IPS-18c (cell line): ENCODE measurements around the gene GRIN1.
A peak's percentile ranks its signal among the peaks of the same experiment; 100 is the strongest.

Source experiments
- H3K4me3 ChIP-seq: 2 replicates; pipeline ENCODE4 v1.7.0; 2013; ENCODE audit warnings: low read depth, mild to moderate bottlenecking, low read length, moderate library complexity; ENCODE audit not compliant: insufficient read depth
- H3K9me3 ChIP-seq: one replicate; pipeline ENCODE4 v1.6.1; 2013; ENCODE audit warnings: mild to moderate bottlenecking, low read length, moderate library complexity; ENCODE audit not compliant: control insufficient read depth, insufficient read depth

GRIN1 gene

GRCh38 chr9:137206602-137207001 lies 67.6 kb downstream of the GRIN1 start:
- Histone ChIP-seq H3K4me3 (peak overlapping the region; percentile 68), H3K9me3 (no peaks in the 10 kb centered on the region)

- Histone ChIP-seq H3K9me3 (peaks cover 2% of the 10 kb centered on the region), H3K4me3 (no peak overlapping the region)
Observed at GRCh38 chr9:137211532-137211931, 72.6 kb downstream of the GRIN1 start.

GRCh38 chr9:137212520-137212919 lies 73.6 kb downstream of the GRIN1 start:
- Histone ChIP-seq H3K9me3 (peaks cover 2% of the 10 kb centered on the region), H3K4me3 (no peak overlapping the region)

DNA sequence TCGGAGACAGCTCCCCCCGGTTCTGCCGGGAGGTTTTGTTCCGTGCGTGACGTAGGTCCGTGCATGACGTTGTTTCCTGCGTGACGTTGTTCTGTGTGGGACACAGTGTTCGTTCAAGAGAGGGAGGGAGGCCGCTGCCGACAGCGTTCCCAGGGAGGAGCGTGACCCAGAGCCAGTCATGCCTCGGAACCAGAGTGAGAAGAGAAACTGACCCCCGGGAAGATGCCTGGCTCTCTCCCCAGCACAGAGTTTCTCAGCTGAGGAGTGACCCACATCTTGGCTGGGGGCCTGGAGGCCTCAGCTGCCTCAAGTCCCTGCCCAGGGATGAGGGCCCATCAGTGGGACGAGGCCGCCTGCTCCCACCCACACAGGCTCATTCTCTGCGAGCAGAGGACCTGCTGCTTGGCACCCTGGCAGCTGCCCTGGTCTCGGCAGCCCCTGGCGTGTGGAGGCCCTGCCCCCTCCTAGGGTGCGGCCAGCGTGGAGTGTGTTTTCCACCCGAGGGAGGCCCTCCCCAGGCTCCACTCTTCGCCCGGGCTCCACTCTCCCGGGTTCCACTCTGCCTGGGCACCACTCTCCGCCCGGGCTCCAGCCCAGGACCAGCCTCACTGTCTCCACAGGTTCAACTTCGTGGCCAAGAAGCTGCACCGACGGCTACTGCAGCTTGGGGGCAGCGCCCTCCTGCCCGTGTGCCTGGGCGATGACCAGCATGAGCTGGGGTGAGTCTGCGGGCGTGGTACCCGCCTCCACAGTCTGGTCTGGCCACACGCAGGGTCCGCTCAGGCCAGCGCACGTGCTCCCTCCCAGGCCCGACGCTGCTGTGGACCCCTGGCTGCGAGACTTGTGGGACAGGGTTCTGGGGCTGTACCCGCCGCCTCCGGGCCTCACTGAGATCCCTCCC lies 74.5 kb downstream of the GRIN1 start:
- H3K4me3 ChIP-seq: no peak overlapping the region; the same call in 1 of the 2 replicates
- peaks cover 2% of the 10 kb centered on the region for H3K9me3 ChIP-seq

DNA sequence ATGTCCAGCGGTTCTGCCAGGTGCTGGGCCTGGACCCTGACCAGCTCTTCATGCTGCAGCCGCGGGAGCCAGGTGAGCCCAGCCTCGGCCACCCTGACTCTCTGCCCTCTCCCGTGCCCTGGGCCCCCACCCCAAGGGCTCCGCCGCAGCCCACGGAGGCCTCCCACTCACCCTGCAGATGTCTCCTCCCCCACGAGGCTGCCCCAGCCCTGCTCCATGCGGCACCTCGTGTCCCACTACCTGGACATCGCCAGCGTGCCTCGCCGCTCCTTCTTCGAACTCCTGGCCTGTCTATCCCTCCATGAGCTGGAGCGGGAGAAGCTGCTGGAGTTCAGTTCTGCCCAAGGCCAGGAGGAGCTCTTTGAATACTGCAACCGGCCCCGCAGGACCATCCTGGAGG lies 75.7 kb downstream of the GRIN1 start:
- Histone ChIP-seq H3K4me3 (no peak overlapping the region), H3K9me3 (peaks cover 2% of the 10 kb centered on the region)

GRCh38 chr9:137215196-137215986 lies 76.4 kb downstream of the GRIN1 start:
- H3K4me3 ChIP-seq: no peak overlapping the region
- peaks cover 2% of the 10 kb centered on the region for H3K9me3 ChIP-seq

GRCh38 chr9:137216188-137216965 lies 77.4 kb downstream of the GRIN1 start:
- H3K4me3 ChIP-seq: no peak overlapping the region; the same call in 1 of the 2 replicates
- H3K9me3 ChIP-seq: peaks cover 2% of the 10 kb centered on the region

GRCh38 chr9:137217276-137218211 lies 78.6 kb downstream of the GRIN1 start:
- no peak overlapping the region for H3K4me3 ChIP-seq

DNA sequence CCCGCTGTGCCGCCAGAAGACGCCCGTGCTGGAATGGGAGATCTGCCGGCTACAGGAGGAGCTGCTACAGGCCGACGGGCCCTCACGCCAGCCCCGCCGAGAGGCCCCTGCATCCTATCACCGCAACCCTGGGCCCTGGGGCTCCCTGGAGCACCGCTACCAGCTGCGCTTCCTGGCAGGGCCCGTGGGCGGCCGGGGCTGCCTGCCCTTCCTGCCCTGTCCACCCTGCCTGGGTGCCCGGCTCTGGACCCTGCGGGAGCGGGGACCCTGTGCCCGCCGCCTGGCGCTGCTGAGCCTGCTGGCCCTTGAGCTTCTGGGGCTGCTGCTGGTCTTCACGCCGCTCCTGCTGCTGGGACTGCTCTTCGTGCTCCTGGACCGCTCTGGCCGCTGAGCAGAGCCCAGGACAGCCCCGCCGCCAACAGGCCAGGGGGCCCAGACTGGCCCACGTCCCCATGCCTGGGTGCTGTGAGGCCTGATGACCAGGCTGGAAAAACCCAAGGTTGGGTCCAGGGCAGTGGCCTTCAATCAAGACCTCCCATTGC lies 79.3 kb downstream of the GRIN1 start:
- Histone ChIP-seq H3K4me3 (no peak overlapping the region), H3K9me3 (peaks cover 4% of the 10 kb centered on the region)

More at GRCh38 chr9:137217276-137218211, 78.6 kb downstream of the GRIN1 start:
- H3K9me3 ChIP-seq: peaks cover 4% of the 10 kb centered on the region
